Activated CD4-positive, alpha-beta T cell treated with anti-CD3 and anti-CD28 coated beads, Interleukin-2, Interleukin-4, amounts not matched to agents 100 ng/mL and 50 ng/mL, durations not matched to agents 16 hours and 8 hours (primary cell): ENCODE results near the gene RBM46.
"Not testable (repeated sequence)": the region's sequence is repeated elsewhere in the genome, so short reads cannot be mapped to it uniquely, and the experiment has no call there.

ENCODE experiments used
- DNase-seq: peaks from one replicate; pipeline ENCODE4 v3.0.0-alpha.2; 2020; ENCODE audit warnings: low spot score

The RBM46 gene

DNA sequence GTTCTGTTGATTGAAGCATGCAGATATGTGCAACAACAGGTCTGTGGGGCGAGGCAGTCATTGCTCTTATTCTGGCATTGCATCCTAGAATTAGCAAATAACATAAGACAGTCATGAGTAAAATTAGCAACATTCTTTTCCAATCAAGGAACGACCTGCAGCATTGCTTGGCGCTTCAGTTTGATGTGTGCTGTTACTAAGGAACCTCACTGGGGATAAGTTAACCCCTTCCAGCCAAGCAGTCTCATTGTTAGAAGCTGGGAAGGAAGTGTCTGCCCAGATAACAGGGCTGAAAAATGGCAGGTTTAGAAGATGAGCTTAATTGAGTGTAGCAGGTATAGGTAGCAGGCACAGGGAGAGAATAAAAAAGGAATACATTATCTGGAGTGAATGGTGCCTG lies 55.4 kb downstream of the RBM46 start:
- no peak for DNase-seq

DNA sequence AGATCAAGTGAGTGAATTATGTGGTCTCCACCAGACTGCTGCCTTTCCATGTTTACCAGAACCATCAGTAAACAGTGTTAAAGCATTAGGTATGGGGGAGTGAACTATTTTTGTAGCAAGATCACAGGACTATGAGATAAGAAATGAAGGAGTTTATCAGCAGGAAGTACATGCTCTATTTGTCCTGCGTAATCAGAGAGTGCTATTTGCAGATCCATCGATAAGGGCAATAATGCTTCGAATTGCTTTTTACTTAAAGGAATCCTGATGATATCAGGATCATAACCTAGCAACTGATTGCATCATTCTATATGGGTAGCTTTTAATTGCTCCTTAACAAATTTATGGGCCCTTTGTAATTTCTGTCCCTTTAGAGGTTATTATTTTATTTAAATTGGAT lies 57.1 kb downstream of the RBM46 start:
- DNase-seq = no peak

DNA sequence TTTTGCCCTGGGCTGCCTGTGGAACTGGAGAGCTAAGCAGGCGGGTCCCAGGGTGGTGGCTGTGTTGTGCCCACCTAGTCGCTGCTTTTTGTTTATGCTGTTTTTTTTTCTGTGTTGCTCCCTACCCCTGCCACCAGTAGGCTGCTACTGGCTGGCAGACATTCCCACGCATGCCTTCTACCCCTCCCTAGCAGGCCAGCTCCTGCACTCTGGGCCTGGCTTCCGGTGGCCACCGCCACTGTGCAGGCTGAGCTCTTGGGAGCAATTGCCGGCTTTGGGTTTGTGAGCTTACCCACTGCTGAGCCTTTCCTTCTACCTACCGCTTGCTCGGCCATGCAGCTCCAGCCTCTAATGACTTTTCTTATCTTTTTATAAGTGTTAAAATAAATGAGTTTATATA lies 57.6 kb downstream of the RBM46 start:
- DNase-seq = no peak

DNA sequence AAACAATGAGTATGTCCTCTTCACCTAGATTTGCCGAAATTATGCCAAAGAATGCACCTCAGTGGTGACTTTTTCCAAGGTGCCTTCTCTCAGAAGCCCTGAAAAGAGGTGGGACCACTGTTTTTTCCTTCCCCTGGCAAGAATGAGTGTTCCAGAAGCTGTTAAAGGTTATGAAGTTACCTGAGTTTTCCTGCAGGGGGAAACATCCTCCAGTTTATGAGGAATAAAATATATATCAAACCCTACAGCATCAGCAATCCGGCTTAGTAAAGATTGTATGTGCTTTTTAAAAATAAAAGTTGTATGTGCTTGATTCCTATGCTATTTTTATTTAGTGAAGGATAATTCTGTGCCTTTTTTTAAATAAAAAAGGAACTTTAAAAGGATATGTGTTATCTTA lies 73.3 kb downstream of the RBM46 start:
- no peak for DNase-seq

DNA sequence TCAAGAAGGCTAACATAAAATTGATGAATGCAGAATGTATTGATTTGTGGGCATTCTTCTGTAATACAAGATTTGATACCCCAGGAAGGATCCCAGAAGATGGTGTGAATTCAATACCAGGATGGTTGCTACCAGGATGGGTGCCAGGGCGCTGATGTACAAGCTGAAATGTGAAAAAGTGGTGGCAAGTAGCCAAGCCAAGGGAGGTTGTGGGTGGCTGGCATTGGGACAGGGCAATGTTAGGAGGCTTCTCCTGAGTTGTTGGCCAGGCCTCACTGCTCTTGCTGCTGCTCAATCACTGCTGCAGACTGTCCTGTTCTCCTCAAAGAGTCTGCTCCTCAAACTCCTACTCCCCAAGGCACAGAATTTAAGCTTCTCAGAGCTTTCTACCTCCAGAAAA lies 77.1 kb downstream of the RBM46 start:
- DNase-seq = no peak

DNA sequence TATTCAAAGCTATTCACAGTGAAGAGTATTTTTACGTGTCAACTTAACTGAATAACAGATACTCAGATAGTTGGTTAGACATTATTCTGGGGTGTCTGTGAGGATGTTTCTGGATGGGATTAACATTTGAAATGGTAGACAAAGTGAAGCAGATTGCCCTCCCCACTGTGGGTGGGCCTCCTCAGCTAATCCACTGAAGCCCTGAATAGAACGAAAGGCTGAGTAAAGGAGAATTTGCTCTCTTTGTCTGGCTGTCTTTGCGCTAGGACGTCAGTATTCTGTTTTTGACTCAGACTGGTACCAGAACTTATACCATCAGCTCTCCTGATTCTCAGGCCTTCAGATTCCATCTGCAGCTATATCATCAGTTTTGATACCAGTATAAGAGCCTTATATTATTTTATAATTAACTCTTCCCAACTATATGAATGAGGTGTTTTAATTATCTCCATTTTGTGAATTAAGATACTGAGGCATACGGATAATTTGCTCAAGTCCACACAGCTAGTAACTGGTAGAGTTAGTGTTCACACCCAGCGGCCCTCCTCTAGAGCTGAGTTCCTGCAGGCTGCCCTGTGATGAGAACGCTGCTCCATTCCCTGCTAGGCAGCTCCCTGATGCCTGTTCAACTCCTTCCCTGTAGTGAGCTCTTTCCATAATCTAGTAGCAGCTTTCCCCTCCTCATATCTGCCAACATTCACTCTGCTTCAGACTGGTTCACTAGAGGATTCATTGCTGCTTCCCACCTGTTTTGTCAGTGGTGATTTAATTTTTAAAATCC lies 87.5 kb downstream of the RBM46 start:
- no peak for DNase-seq

DNA sequence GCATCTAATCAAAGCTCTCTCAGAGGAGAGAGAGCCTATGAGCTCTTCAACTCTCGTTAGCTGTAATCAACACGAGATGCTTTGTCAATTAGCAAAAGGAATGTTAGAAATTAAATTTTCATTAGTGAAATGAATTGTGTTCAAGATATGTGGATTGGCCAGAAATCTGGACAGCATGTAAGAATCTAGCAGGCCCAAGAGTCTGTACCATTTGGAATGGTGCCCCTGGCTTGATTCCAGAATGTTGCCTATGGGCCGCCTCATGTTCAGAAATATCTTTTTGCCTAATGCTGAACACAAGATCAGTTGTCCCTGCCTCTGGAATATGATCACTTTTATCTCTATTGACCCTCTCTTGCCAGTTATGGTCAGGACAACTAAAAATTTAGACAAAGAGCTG lies 88.2 kb downstream of the RBM46 start:
- DNase-seq = no peak

DNA sequence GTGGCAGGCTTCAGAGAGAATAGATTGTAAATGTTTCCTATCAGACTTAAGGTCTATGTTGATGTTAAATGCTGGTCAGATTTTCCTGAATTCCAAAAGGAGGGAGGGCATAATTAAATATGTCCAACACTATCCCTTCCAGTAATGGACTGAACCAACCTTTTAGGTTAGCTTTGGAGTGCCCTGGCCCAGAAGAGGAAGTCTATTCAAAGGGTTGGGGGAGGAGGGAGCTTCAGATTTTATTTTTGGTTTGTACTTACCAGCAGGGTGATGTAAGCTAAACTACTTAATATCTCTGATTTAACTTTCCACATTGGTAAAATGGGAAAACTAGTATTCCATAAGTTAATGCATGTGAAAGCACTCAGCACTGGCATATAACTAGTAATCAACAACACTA lies 91.1 kb downstream of the RBM46 start:
- no peak for DNase-seq

DNA sequence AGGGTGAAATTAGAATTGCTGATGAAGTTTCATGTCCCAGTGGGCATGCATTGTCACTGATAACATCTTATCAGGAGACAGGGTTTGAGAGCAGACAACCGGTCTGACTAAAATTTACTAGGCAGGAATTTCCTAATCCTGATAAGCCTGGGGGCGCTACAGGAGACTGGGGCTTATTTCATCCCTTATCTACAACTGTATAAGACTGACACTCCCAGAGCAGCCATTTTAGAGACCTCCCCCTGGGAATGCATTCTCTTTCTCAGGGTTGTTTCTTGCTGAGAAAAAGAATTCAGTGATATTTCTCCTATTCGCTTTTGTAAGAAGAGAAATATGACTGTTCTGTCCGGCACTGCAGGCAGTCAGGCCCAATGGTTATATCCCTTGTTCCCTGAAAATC lies 93.0 kb downstream of the RBM46 start:
- DNase-seq = not testable (repeated sequence)

DNA sequence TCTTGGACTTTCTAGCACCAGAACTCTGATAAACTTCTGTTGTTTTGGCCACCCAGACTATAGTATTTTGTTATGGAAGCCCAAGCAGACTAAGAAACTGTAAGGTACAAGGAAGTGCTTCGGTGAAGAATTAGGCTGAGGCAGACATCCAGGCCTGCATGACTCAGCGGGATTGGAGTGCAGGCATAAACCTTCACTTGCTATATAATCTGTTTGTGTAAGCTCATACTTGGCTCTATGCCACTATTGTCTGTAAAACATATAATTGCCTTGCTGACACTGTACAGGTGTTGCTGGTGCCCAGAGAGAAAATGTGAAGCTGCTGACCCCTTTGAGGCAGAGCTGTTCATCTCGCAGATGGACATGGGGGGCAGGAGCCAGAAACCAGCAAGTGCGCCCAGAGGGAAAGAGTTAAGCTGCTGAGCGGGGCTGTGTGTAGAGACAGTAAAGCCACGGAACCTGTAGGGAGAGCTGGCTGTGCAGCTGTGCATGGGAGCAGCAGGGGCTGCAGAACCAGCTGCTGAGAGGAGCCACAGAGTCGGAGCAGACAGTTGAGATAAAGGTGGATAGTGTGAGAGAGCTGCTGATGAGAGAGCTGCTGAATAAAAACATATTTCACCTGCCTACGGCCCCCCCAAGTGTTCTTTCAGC lies 96.2 kb downstream of the RBM46 start:
- no peak for DNase-seq
